Measurements from ENCODE around the gene GIT2.

DNA sequence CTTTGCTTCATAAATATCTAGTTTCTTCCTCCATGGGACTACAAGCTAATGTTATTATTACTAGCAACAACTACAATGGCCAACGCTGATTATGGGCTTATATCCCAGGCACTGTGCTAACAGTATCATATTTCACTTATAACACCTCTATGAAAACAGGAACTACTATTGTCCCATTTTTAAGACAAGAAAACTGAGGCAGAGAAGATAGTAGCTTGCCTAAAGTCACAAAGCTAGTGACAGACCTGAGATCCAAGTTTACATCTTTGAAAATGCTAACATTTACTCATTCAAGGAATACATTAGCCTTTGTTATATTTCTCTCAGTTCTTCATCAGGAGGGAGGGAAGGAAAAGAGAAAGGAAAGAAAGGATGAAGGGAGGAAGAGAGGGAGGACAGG is 32.8 kb downstream of the GIT2 start:
- TF ChIP-seq, protein P1, sequence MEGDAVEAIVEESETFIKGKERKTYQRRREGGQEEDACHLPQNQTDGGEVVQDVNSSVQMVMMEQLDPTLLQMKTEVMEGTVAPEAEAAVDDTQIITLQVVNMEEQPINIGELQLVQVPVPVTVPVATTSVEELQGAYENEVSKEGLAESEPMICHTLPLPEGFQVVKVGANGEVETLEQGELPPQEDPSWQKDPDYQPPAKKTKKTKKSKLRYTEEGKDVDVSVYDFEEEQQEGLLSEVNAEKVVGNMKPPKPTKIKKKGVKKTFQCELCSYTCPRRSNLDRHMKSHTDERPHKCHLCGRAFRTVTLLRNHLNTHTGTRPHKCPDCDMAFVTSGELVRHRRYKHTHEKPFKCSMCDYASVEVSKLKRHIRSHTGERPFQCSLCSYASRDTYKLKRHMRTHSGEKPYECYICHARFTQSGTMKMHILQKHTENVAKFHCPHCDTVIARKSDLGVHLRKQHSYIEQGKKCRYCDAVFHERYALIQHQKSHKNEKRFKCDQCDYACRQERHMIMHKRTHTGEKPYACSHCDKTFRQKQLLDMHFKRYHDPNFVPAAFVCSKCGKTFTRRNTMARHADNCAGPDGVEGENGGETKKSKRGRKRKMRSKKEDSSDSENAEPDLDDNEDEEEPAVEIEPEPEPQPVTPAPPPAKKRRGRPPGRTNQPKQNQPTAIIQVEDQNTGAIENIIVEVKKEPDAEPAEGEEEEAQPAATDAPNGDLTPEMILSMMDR (IDR thresholded peaks at IDR 0.05): no peak
- TF ChIP-seq POLR2A (IDR thresholded peaks at IDR 0.05): no peak

Data from esophagus squamous epithelium (tissue), 4 donors.